ENCODE data around the gene ARHGAP10.

Gene ARHGAP10

GRCh38 chr4:147764337-147764736 is 32.4 kb downstream of the ARHGAP10 start:
- Histone ChIP-seq H3K4me2 (ENCODE audit: low read depth, low read length) (no peak overlapping the region), H3K36me3 (replicated peaks; ENCODE audit: insufficient read depth, low read length) (no peaks in the 10 kb centered on the region), H3F3A (ENCODE audit: insufficient read depth, low read length) (no peaks in the 10 kb centered on the region), H3K9me3 (replicated peaks; ENCODE audit: insufficient read depth, low read length) (no peaks in the 10 kb centered on the region), H2AFZ (ENCODE audit: low read length) (no peak overlapping the region), H3K4me1 (ENCODE audit: low read length) (no peaks in the 10 kb centered on the region), H3K9ac (ENCODE audit: low read length) (no peak overlapping the region), H3K9me2 (replicated peaks; ENCODE audit: insufficient read depth, low read length) (no peaks in the 10 kb centered on the region), H3K4me3 (ENCODE audit: low read length) (no peak overlapping the region), H3K79me2 (ENCODE audit: low read length) (peaks cover 94% of the 10 kb centered on the region), H3K27ac (ENCODE audit: low read length) (no peak overlapping the region), H4K20me1 (ENCODE audit: insufficient read depth, low read length) (0 out of 2 replicates have a peak, but pooled peaks cover 3% of the 10 kb centered on the region), H3K27me3 (replicated peaks; ENCODE audit: insufficient read depth, low read length) (no peaks in the 10 kb centered on the region)
- no peak for TF ChIP-seq EZH2 (optimal IDR thresholded peaks at IDR 0.05; ENCODE audit: low read depth, low read length)
- TF ChIP-seq EZH2phosphoT487 (IDR thresholded peaks at IDR 0.05; ENCODE audit: low read length), result no peak
- no peak for TF ChIP-seq CTCF (IDR thresholded peaks at IDR 0.05; ENCODE audit: low read length)
- no peak for DNase-seq

- H3K27me3 ChIP-seq (replicated peaks; ENCODE audit: insufficient read depth, low read length), result no peaks in the 10 kb centered on the region
- no peaks in the 10 kb centered on the region for H3K36me3 ChIP-seq (replicated peaks; ENCODE audit: insufficient read depth, low read length)
- no peak overlapping the region for H3K4me3 ChIP-seq (ENCODE audit: low read length)
- H3K4me1 ChIP-seq (ENCODE audit: low read length), result no peaks in the 10 kb centered on the region
- H3K9me2 ChIP-seq (replicated peaks; ENCODE audit: insufficient read depth, low read length), result no peaks in the 10 kb centered on the region
- no peak for DNase-seq
- H2AFZ ChIP-seq (ENCODE audit: low read length), result no peak overlapping the region
- no peak overlapping the region for H3K27ac ChIP-seq (ENCODE audit: low read length)
- TF ChIP-seq EZH2phosphoT487 (IDR thresholded peaks at IDR 0.05; ENCODE audit: low read length) (no peak), EZH2 (optimal IDR thresholded peaks at IDR 0.05; ENCODE audit: low read depth, low read length) (no peak), CTCF (IDR thresholded peaks at IDR 0.05; ENCODE audit: low read length) (no peak)
- H3K4me2 ChIP-seq (ENCODE audit: low read depth, low read length), result no peak overlapping the region
- no peak overlapping the region for H3K9ac ChIP-seq (ENCODE audit: low read length)
- H3K9me3 ChIP-seq (replicated peaks; ENCODE audit: insufficient read depth, low read length), result no peaks in the 10 kb centered on the region
- H3K79me2 ChIP-seq (ENCODE audit: low read length), result peaks cover 94% of the 10 kb centered on the region
- no peaks in the 10 kb centered on the region for H3F3A ChIP-seq (ENCODE audit: insufficient read depth, low read length)
- H4K20me1 ChIP-seq (ENCODE audit: insufficient read depth, low read length), result 0 out of 2 replicates have a peak, but pooled peaks cover 3% of the 10 kb centered on the region
Measured at GRCh38 chr4:147765121-147765529, 33.2 kb downstream of the ARHGAP10 start.

- DNase-seq, result no peak
Measured at GRCh38 chr4:147768113-147768512, 36.2 kb downstream of the ARHGAP10 start.

More at GRCh38 chr4:147768113-147768512, 36.2 kb downstream of the ARHGAP10 start:
- no peak overlapping the region for H3K4me3 ChIP-seq (ENCODE audit: low read length)
- no peak overlapping the region for H3K27ac ChIP-seq (ENCODE audit: low read length)
- peaks cover 96% of the 10 kb centered on the region for H3K79me2 ChIP-seq (ENCODE audit: low read length)
- no peaks in the 10 kb centered on the region for H3K9me3 ChIP-seq (replicated peaks; ENCODE audit: insufficient read depth, low read length)
- no peak overlapping the region for H3K4me2 ChIP-seq (ENCODE audit: low read depth, low read length)
- no peaks in the 10 kb centered on the region for H3K9me2 ChIP-seq (replicated peaks; ENCODE audit: insufficient read depth, low read length)
- no peaks in the 10 kb centered on the region for H3K36me3 ChIP-seq (replicated peaks; ENCODE audit: insufficient read depth, low read length)
- H2AFZ ChIP-seq (ENCODE audit: low read length), result no peak overlapping the region
- no peaks in the 10 kb centered on the region for H3K27me3 ChIP-seq (replicated peaks; ENCODE audit: insufficient read depth, low read length)
- peaks cover 13% of the 10 kb centered on the region; the same call in 1 of the 2 replicates for H4K20me1 ChIP-seq (ENCODE audit: insufficient read depth, low read length)
- no peak overlapping the region for H3K9ac ChIP-seq (ENCODE audit: low read length)
- TF ChIP-seq CTCF (IDR thresholded peaks at IDR 0.05; ENCODE audit: low read length) (no peak), EZH2 (optimal IDR thresholded peaks at IDR 0.05; ENCODE audit: low read depth, low read length) (no peak), EZH2phosphoT487 (IDR thresholded peaks at IDR 0.05; ENCODE audit: low read length) (no peak)
- H3K4me1 ChIP-seq (ENCODE audit: low read length), result no peaks in the 10 kb centered on the region
- H3F3A ChIP-seq (ENCODE audit: insufficient read depth, low read length), result no peaks in the 10 kb centered on the region

All from MM.1S (cell line).